ENCODE measurements around the gene GPR107. TPM values are rescaled to one million over a fixed set of nuclear protein-coding genes. Genes with fewer than 3 reads are reported as not detected.

Gene GPR107
- total RNA-seq, 1 donor from 2014 or later, result 58.7 TPM

DNA sequence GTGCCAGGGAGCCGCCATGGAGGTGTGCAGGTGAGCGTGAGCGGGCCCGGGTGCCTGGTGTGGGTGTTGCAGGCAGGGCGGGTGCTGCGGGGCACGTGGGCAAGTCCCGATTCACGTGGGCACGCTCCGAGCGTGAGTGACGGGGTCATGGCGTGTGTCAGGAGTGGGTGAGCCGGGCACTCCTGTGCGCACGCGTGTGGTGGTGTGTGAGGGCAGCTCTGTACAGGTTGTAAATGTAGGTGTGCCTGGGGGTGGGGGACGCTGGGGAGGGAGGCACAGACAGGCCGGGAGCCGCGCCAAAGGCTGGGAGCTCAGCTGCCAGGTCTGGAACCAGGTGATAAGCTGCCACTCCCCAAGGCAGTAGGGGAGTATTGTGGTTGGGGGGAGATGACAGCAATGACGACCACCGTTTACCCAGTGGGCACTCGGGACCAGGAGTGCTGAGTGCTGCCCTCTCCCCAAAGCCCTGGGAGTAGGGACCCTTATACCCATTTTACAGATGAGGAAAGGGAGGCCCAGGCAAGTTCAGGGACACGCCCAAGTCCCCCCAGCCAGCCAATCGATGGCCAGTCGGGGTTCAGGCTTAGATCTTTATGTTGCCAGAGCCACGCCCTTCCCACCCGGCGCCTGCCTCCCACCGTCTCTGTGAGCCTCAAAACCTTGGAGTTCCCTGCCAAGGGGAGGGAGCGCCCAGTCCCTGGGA lies 128.1 kb downstream of the GPR107 start:
- H3K9ac ChIP-seq (ENCODE audit: low read length), result no peak overlapping the region
- H3K4me2 ChIP-seq (ENCODE audit: low read length), result no peak overlapping the region
- H3K27me3 ChIP-seq (ENCODE audit: insufficient read depth, low read length), result no peaks in the 10 kb centered on the region
- FAIRE-seq (no peak), DNase-seq (ENCODE audit: low read depth) (no peak)
- TF ChIP-seq, protein P1, sequence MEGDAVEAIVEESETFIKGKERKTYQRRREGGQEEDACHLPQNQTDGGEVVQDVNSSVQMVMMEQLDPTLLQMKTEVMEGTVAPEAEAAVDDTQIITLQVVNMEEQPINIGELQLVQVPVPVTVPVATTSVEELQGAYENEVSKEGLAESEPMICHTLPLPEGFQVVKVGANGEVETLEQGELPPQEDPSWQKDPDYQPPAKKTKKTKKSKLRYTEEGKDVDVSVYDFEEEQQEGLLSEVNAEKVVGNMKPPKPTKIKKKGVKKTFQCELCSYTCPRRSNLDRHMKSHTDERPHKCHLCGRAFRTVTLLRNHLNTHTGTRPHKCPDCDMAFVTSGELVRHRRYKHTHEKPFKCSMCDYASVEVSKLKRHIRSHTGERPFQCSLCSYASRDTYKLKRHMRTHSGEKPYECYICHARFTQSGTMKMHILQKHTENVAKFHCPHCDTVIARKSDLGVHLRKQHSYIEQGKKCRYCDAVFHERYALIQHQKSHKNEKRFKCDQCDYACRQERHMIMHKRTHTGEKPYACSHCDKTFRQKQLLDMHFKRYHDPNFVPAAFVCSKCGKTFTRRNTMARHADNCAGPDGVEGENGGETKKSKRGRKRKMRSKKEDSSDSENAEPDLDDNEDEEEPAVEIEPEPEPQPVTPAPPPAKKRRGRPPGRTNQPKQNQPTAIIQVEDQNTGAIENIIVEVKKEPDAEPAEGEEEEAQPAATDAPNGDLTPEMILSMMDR (IDR thresholded peaks at IDR 0.05; ENCODE audit: insufficient read depth, low read depth, low read length), result no peak
- no peak for TF ChIP-seq EZH2 (IDR thresholded peaks at IDR 0.05; ENCODE audit: insufficient read depth, low read length)
- Mint-ChIP-seq H3K4me1 (ENCODE audit: low read depth, unreplicated experiment) (peaks cover 31% of the 10 kb centered on the region), H3K36me3 (ENCODE audit: low read depth, unreplicated experiment) (peaks cover 12% of the 10 kb centered on the region), H3K27ac (ENCODE audit: unreplicated experiment) (no peak overlapping the region), H3K27me3 (ENCODE audit: low read depth, unreplicated experiment) (no peaks in the 10 kb centered on the region), H3K4me3 (ENCODE audit: unreplicated experiment) (no peak overlapping the region), H3K9me3 (ENCODE audit: unreplicated experiment) (no peaks in the 10 kb centered on the region)
- no peaks in the 10 kb centered on the region for H3K9me3 ChIP-seq (ENCODE audit: insufficient read depth, low read depth, low read length)
- H3K4me1 ChIP-seq (ENCODE audit: insufficient read depth, low read length), result peaks cover 42% of the 10 kb centered on the region
- no peak overlapping the region for H3K4me3 ChIP-seq (ENCODE audit: insufficient read depth, low read depth, low read length)
- peaks cover 92% of the 10 kb centered on the region for H3K79me2 ChIP-seq (ENCODE audit: insufficient read depth, low read length)
- no peaks in the 10 kb centered on the region for H3K36me3 ChIP-seq (ENCODE audit: insufficient read depth, low read length)
- H4K20me1 ChIP-seq (ENCODE audit: insufficient read depth, low read length), result peaks cover 88% of the 10 kb centered on the region
- H3K27ac ChIP-seq (ENCODE audit: low read depth, low read length), result no peak overlapping the region
- H2AFZ ChIP-seq (ENCODE audit: low read depth, low read length), result no peak overlapping the region

DNA sequence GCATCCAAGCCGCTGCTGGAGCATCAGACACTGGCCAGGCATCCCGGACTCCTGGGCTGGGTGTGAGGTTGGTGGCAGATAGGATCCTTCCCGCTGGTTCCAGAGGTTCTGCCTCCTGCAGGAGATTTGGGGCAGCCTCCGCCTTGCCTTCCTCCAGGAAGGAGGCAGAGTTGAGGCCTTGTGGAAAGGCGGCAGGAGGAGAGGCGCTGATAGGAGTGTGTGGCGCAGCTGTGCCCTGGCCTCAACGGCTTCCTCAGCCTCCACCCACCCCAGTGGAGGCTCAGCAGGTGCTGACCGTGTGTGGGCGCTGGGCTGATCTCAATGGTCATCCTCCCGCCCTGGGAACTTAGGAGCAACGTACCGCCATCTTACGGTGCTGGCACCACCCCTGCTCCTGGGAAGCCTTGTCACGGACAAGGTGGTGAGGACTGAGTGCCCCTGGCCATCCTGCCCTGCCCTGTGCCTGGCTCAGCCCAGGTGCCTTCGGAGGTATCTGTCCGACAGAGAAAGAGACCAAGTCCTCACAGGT lies 128.7 kb downstream of the GPR107 start:
- Histone ChIP-seq H3K79me2 (ENCODE audit: insufficient read depth, low read length) (peaks cover 92% of the 10 kb centered on the region), H3K9ac (ENCODE audit: low read length) (peak overlapping the region; percentile 67), H2AFZ (ENCODE audit: low read depth, low read length) (no peak overlapping the region), H3K4me1 (ENCODE audit: insufficient read depth, low read length) (peaks cover 48% of the 10 kb centered on the region), H3K4me2 (ENCODE audit: low read length) (peak overlapping the region; percentile 87), H3K36me3 (ENCODE audit: insufficient read depth, low read length) (no peaks in the 10 kb centered on the region), H3K27me3 (ENCODE audit: insufficient read depth, low read length) (no peaks in the 10 kb centered on the region), H3K4me3 (ENCODE audit: insufficient read depth, low read depth, low read length) (no peak overlapping the region), H3K27ac (ENCODE audit: low read depth, low read length) (no peak overlapping the region), H4K20me1 (ENCODE audit: insufficient read depth, low read length) (peaks cover 88% of the 10 kb centered on the region), H3K9me3 (ENCODE audit: insufficient read depth, low read depth, low read length) (no peaks in the 10 kb centered on the region)
- H3K36me3 Mint-ChIP-seq (ENCODE audit: low read depth, unreplicated experiment), result peaks cover 7% of the 10 kb centered on the region
- no peaks in the 10 kb centered on the region for H3K9me3 Mint-ChIP-seq (ENCODE audit: unreplicated experiment)
- H3K27ac Mint-ChIP-seq (ENCODE audit: unreplicated experiment), result no peak overlapping the region
- no peaks in the 10 kb centered on the region for H3K27me3 Mint-ChIP-seq (ENCODE audit: low read depth, unreplicated experiment)
- no peak overlapping the region for H3K4me3 Mint-ChIP-seq (ENCODE audit: unreplicated experiment)
- FAIRE-seq, result no peak
- peaks cover 35% of the 10 kb centered on the region for H3K4me1 Mint-ChIP-seq (ENCODE audit: low read depth, unreplicated experiment)
- no peak for DNase-seq (ENCODE audit: low read depth)
- TF ChIP-seq EZH2 (IDR thresholded peaks at IDR 0.05; ENCODE audit: insufficient read depth, low read length), result no peak

DNA sequence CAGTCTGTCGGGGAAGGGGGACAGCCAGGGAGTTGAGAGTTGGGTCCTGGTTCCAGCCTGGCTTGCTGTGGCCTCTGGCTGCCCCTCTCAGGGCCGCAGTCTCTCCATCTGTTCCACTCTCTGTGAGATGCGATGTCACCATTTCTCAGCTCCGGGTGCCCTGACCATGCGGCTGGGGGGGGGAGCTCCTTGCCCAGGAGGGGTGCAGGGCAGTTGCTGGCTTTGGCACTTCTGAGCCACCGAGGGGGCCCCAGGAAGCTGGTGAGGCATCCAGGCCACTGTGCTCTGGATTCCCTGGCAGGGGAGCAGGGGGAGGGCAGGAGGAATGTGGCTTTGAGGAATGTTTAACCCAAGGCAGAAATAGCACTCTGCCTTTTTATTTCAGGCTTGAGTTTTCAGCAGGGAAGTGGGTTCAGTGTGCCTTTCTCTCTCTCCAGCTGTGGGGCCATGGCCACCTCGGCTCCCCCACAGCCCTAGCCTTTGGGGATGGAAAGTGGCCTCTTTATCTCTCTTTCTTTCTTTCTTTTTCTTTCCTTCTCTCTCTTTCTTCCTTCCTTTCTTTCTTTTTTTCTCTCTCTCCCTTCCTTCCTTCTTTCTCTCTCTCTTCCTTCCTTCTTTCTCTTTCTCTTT lies 129.5 kb downstream of the GPR107 start:
- no peaks in the 10 kb centered on the region for H3K27me3 ChIP-seq (ENCODE audit: insufficient read depth, low read length)
- no peaks in the 10 kb centered on the region for H3K9me3 Mint-ChIP-seq (ENCODE audit: unreplicated experiment)
- no peak overlapping the region for H3K4me3 ChIP-seq (ENCODE audit: insufficient read depth, low read depth, low read length)
- no peaks in the 10 kb centered on the region for H3K27me3 Mint-ChIP-seq (ENCODE audit: low read depth, unreplicated experiment)
- peak overlapping the region; percentile 25 for H3K27ac ChIP-seq (ENCODE audit: low read depth, low read length)
- peaks cover 43% of the 10 kb centered on the region for H3K4me1 Mint-ChIP-seq (ENCODE audit: low read depth, unreplicated experiment)
- H3K36me3 ChIP-seq (ENCODE audit: insufficient read depth, low read length), result no peaks in the 10 kb centered on the region
- H3K27ac Mint-ChIP-seq (ENCODE audit: unreplicated experiment), result peak overlapping the region; percentile 81
- peak overlapping the region; percentile 87 for H3K4me2 ChIP-seq (ENCODE audit: low read length)
- H3K9me3 ChIP-seq (ENCODE audit: insufficient read depth, low read depth, low read length), result no peaks in the 10 kb centered on the region
- H3K9ac ChIP-seq (ENCODE audit: low read length), result peak overlapping the region; percentile 67
- H3K36me3 Mint-ChIP-seq (ENCODE audit: low read depth, unreplicated experiment), result peaks cover 6% of the 10 kb centered on the region
- DNase-seq (ENCODE audit: low read depth) (peak; percentile 71), FAIRE-seq (peak; percentile 59)
- H3K4me1 ChIP-seq (ENCODE audit: insufficient read depth, low read length), result peaks cover 55% of the 10 kb centered on the region
- H3K4me3 Mint-ChIP-seq (ENCODE audit: unreplicated experiment), result peak overlapping the region; percentile 73
- H2AFZ ChIP-seq (ENCODE audit: low read depth, low read length), result no peak overlapping the region
- TF ChIP-seq, protein P1 (IDR thresholded peaks at IDR 0.05; ENCODE audit: insufficient read depth, low read depth, low read length), result no peak
- no peak for TF ChIP-seq EZH2 (IDR thresholded peaks at IDR 0.05; ENCODE audit: insufficient read depth, low read length)
- H4K20me1 ChIP-seq (ENCODE audit: insufficient read depth, low read length), result peaks cover 89% of the 10 kb centered on the region
- peaks cover 92% of the 10 kb centered on the region for H3K79me2 ChIP-seq (ENCODE audit: insufficient read depth, low read length)

Data from astrocyte (in vitro differentiated cells and primary cell).